ENCODE measurements around the gene CD52. TPM values are rescaled to one million over a fixed set of nuclear protein-coding genes. Genes with fewer than 3 reads are reported as not detected.

Gene CD52, protein sequence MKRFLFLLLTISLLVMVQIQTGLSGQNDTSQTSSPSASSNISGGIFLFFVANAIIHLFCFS
- total RNA-seq: not detected in 2 replicates

DNA sequence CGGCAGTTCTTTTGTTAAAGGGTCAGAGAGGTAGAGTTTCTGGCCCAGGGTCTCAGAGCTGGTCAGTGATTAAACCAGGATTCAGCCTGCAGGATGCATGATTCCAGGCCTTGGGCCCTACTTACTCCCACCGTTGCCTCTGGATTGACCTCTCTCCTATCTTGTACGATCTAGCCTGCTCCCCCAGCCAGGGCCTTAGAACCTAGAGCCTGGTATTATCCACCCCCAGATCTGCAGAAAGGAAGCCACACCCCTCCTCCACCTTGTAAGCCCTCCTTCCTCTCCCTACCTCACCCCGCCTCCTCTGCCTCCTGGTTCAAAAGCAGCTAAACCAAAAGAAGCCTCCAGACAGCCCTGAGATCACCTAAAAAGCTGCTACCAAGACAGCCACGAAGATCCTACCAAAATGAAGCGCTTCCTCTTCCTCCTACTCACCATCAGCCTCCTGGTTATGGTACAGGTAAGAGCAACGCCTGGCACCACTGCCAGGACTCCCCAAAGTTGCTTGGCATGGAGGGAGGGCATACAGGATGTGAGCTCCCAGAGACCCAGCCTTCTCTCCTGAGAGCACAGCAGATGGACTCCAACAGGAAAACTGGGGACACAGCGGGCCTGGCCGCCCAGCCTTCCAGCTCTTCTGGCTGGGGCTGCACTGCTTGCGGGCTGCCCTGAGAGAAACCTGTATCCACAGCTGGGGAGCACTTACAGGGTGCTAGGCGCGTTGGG is at the start of gene CD52:
TSS of gene CD52 (plus strand) at position 347 of the 726 bp plus-strand sequence. CDS start at position 407, 60 bp downstream.

GRCh38 chr1:26279456-26280332 is 38.1 kb upstream of the CD52 start, which contains the start of gene SH3BGRL3:
Gene SH3BGRL3, plus strand, starts transcription at chr1:26280086. Its CDS starts 70 bp downstream, at chr1:26280156.

GRCh38 chr1:26306290-26307229 is 11.2 kb upstream of the CD52 start, which contains the start of gene UBXN11:
Gene UBXN11, minus strand, starts transcription at chr1:26306636. Its CDS starts 3,753 bp downstream, at chr1:26302883.

GRCh38 chr1:26353976-26354820 is 36.4 kb downstream of the CD52 start, which contains the start of gene CRYBG2:
Gene CRYBG2, minus strand, starts transcription at chr1:26354130. Its CDS starts 7,473 bp downstream, at chr1:26346657.

Other genes with a start within 250 kb of the CD52 start
- gene PDIK1L, start 206.1 kb upstream of the CD52 start, total RNA-seq: 4.5 and 7.4 TPM in 2 replicates
- 2.1 and 3.9 TPM in 2 replicates for gene FAM110D, start 158.9 kb upstream of the CD52 start, total RNA-seq
- not detected in 2 replicates for gene C1orf232, start 149.0 kb upstream of the CD52 start, total RNA-seq
- 19.9 and 36.4 TPM in 2 replicates for gene ZNF593, start 148.1 kb upstream of the CD52 start, total RNA-seq
- not detected in 2 replicates for gene ZNF593OS, start 146.1 kb upstream of the CD52 start, total RNA-seq
- gene CNKSR1, start 140.5 kb upstream of the CD52 start, total RNA-seq: 0.30 TPM in 1 of 2 replicates, not detected in the other
- gene CATSPER4, start 127.4 kb upstream of the CD52 start, total RNA-seq: not detected in 2 replicates
- gene CEP85, start 83.8 kb upstream of the CD52 start, total RNA-seq: 8.8 and 14.7 TPM in 2 replicates
- gene SH3BGRL3, start 37.9 kb upstream of the CD52 start, total RNA-seq: 10.1 and 19.0 TPM in 2 replicates
- gene UBXN11, start 11.3 kb upstream of the CD52 start, total RNA-seq: 3.2 and 3.3 TPM in 2 replicates
- gene CRYBG2, start 36.2 kb downstream of the CD52 start, total RNA-seq: under 0.01 TPM in 1 of 2 replicates, not detected in the other
- not detected in 2 replicates for gene ZNF683, start 54.8 kb downstream of the CD52 start, total RNA-seq
- gene LIN28A, start 92.9 kb downstream of the CD52 start, total RNA-seq: not detected in 2 replicates
- 46.4 and 63.1 TPM in 2 replicates for gene DHDDS, start 114.4 kb downstream of the CD52 start, total RNA-seq
- 183 and 319 TPM in 2 replicates for gene HMGN2, start 154.5 kb downstream of the CD52 start, total RNA-seq
- gene RPS6KA1, start 211.8 kb downstream of the CD52 start, total RNA-seq: 11.4 and 28.9 TPM in 2 replicates